ENCODE data around the gene ANKRD13D.

GRCh38 chr11:67310246-67311050, 21.3 kb downstream of the ANKRD13D start:
- TF ChIP-seq CTCF (conservative IDR thresholded peaks at IDR 0.05) = no peak
- no peak for TF ChIP-seq EZH2 (IDR thresholded peaks at IDR 0.05; ENCODE audit: low read depth)

Data from PC-9 (cell line).